H9 (cell line): ENCODE measurements around the gene PTX3. TPM values are rescaled to one million over a fixed set of nuclear protein-coding genes. Genes with fewer than 3 reads are reported as not detected.

Experiments
- DNase-seq: peaks from one replicate; pipeline ENCODE4 v3.0.0-alpha.2; 2017
- H2AFZ ChIP-seq: one replicate; pipeline ENCODE4 v1.6.1; 2013; ENCODE audit warnings: mild to moderate bottlenecking, low read length, control low read depth, moderate library complexity
- H2AK5ac ChIP-seq: 2 replicates; pipeline ENCODE4 v1.6.1; 2013; ENCODE audit warnings: low read length, control low read depth, mixed read lengths; ENCODE audit not compliant: insufficient read length
- H2BK120ac ChIP-seq: one replicate; pipeline ENCODE4 v1.6.1; 2013; ENCODE audit warnings: low read depth, mild to moderate bottlenecking, low read length, control low read depth, inconsistent platforms; ENCODE audit not compliant: poor library complexity, severe bottlenecking
- H2BK12ac ChIP-seq: 2 replicates; pipeline ENCODE4 v1.6.1; 2013; ENCODE audit warnings: low read length, control low read depth, mixed read lengths, low read depth; ENCODE audit not compliant: insufficient read length
- H2BK15ac ChIP-seq: 2 replicates; pipeline ENCODE4 v1.6.1; 2013; ENCODE audit warnings: low read depth, low read length, control low read depth
- H2BK20ac ChIP-seq: one replicate; pipeline ENCODE4 v1.6.1; 2013; ENCODE audit warnings: low read depth, mild to moderate bottlenecking, low read length, control low read depth, inconsistent platforms; ENCODE audit not compliant: poor library complexity, severe bottlenecking
- H2BK5ac ChIP-seq: 2 replicates; pipeline ENCODE4 v1.6.1; 2013; ENCODE audit warnings: low read length, control low read depth, mixed read lengths; ENCODE audit not compliant: insufficient read length
- H3K14ac ChIP-seq: 2 replicates; pipeline ENCODE4 v1.6.1; 2013; ENCODE audit warnings: low read length, control low read depth; ENCODE audit not compliant: insufficient read depth
- H3K18ac ChIP-seq: 2 replicates; pipeline ENCODE4 v1.6.1; 2013; ENCODE audit warnings: low read depth, mild to moderate bottlenecking, mixed read lengths, low read length, control low read depth; ENCODE audit not compliant: insufficient read length
- H3K23ac ChIP-seq: 2 replicates; pipeline ENCODE4 v1.6.1; 2013; ENCODE audit warnings: low read length, control low read depth, mixed read lengths, low read depth; ENCODE audit not compliant: insufficient read length
- H3K23me2 ChIP-seq: 2 replicates; pipeline ENCODE4 v1.6.1; 2013; ENCODE audit warnings: low read depth, mild to moderate bottlenecking, mixed read lengths, low read length, control low read depth; ENCODE audit not compliant: insufficient read length, poor library complexity, severe bottlenecking
- H3K27ac ChIP-seq: 2 replicates; pipeline ENCODE4 v1.5.1; 2013; ENCODE audit warnings: low read length, control low read depth, mixed read lengths, low read depth; ENCODE audit not compliant: insufficient read length
- H3K27me3 ChIP-seq: 2 replicates; pipeline ENCODE4 v1.6.1; 2013; ENCODE audit warnings: low read length, control low read depth, inconsistent platforms; ENCODE audit not compliant: insufficient read depth
- H3K4ac ChIP-seq: 2 replicates; pipeline ENCODE4 v1.6.1; 2013; ENCODE audit warnings: low read depth, mild to moderate bottlenecking, control low read depth, inconsistent platforms, low read length, moderate library complexity
- H3K4me1 ChIP-seq: 2 replicates; pipeline ENCODE4 v1.6.1; 2013; ENCODE audit warnings: low read length, control low read depth, inconsistent platforms; ENCODE audit not compliant: insufficient read depth
- H3K4me2 ChIP-seq: 2 replicates; pipeline ENCODE4 v1.6.1; 2013; ENCODE audit warnings: low read length, control low read depth, mixed read lengths; ENCODE audit not compliant: insufficient read length, insufficient read depth
- H3K56ac ChIP-seq: 2 replicates; pipeline ENCODE4 v1.6.1; 2013; ENCODE audit warnings: low read depth, mild to moderate bottlenecking, mixed read lengths, low read length, control low read depth; ENCODE audit not compliant: insufficient read length
- H3K79me1 ChIP-seq: 2 replicates; pipeline ENCODE4 v1.6.1; 2013; ENCODE audit warnings: low read depth, mild to moderate bottlenecking, moderate library complexity, low read length, control low read depth, inconsistent platforms; ENCODE audit not compliant: insufficient read depth, poor library complexity, severe bottlenecking
- H3K79me2 ChIP-seq: 2 replicates; pipeline ENCODE4 v1.6.1; 2013; ENCODE audit warnings: low read length, control low read depth, inconsistent platforms; ENCODE audit not compliant: insufficient read depth
- H3K9ac ChIP-seq: 2 replicates; pipeline ENCODE4 v1.6.1; 2013; ENCODE audit warnings: low read length, control low read depth, mixed read lengths; ENCODE audit not compliant: insufficient read length; ENCODE audit errors: extremely low read depth
- H3K9me3 ChIP-seq: one replicate; pipeline ENCODE4 v1.6.1; 2013; ENCODE audit warnings: low read depth, low read length, inconsistent platforms; ENCODE audit not compliant: control insufficient read depth
- H3T11ph ChIP-seq: one replicate; pipeline ENCODE4 v1.6.1; 2013; ENCODE audit warnings: mild to moderate bottlenecking, low read length, control low read depth, inconsistent platforms
- H4K20me1 ChIP-seq: one replicate; pipeline ENCODE4 v1.6.1; 2013; ENCODE audit not compliant: control insufficient read depth, insufficient read length, insufficient read depth
- H4K5ac ChIP-seq: 2 replicates; pipeline ENCODE4 v1.6.1; 2013; ENCODE audit warnings: low read depth, mild to moderate bottlenecking, mixed read lengths, low read length, control low read depth; ENCODE audit not compliant: insufficient read length
- H4K8ac ChIP-seq: replicated peaks from 2 replicates; pipeline ENCODE4 v1.6.1; 2013; ENCODE audit warnings: low read length, control low read depth, mixed read lengths, low read depth; ENCODE audit not compliant: insufficient read length
- H4K91ac ChIP-seq: 2 replicates; pipeline ENCODE4 v1.6.1; 2013; ENCODE audit warnings: low read depth, mild to moderate bottlenecking, moderate library complexity, mixed read lengths, low read length, control low read depth; ENCODE audit not compliant: insufficient read length
- H3K27ac Mint-ChIP-seq, 3 experiments: 2 replicates in 2 of 3; 3 replicates in 1 of 3; pipeline ENCODE4 v1.8.0; 2020 to 2021; ENCODE audit warnings: mixed read lengths in 3 of 3, mild to moderate bottlenecking in 1 of 3, moderate library complexity in 1 of 3
- H3K27me3 Mint-ChIP-seq: 2 replicates; pipeline ENCODE4 v1.8.0; 2021; ENCODE audit warnings: low read depth, mild to moderate bottlenecking, moderate library complexity, mixed read lengths
- H3K36me3 Mint-ChIP-seq, 3 experiments: 2 replicates in 2 of 3; 3 replicates in 1 of 3; pipeline ENCODE4 v1.8.0; 2020 to 2021; ENCODE audit warnings: low read depth in 3 of 3, mixed read lengths in 3 of 3; ENCODE audit not compliant: insufficient read depth in 1 of 3
- H3K4me1 Mint-ChIP-seq, 2 experiments: 2 replicates each; pipeline ENCODE4 v1.8.0; 2020; ENCODE audit warnings: mixed read lengths in 2 of 2
- H3K4me3 Mint-ChIP-seq, 2 experiments: 2 replicates in 1 of 2; 3 replicates in 1 of 2; pipeline ENCODE4 v1.8.0; 2020 to 2021; ENCODE audit warnings: mild to moderate bottlenecking in 2 of 2, mixed read lengths in 2 of 2, moderate library complexity in 1 of 2
- H3K9me3 Mint-ChIP-seq, 2 experiments: 2 replicates in 1 of 2; 3 replicates in 1 of 2; pipeline ENCODE4 v1.8.0; 2020; ENCODE audit warnings: mild to moderate bottlenecking in 2 of 2, mixed read lengths in 2 of 2, moderate library complexity in 1 of 2
- CTCF ChIP-seq: fragments of 200-600 bp; sonication (generic); conservative IDR thresholded peaks from 3 replicates; pipeline ENCODE4 v1.8.0; 2021; ENCODE audit warnings: antibody characterized with exemption, mild to moderate bottlenecking
- WGBS: extraction: QIAGEN DNeasy Blood & Tissue Kit; methylation state at CpG from one replicate; pipeline ENCODE4 v1.1.7; 2013; ENCODE audit warnings: missing lambda C conversion rate, low lambda C conversion rate, mixed read lengths; ENCODE audit not compliant: insufficient read length; ENCODE audit errors: extremely low coverage; 5-methylcytosine and 5-hydroxymethylcytosine counted together
- total RNA-seq: library from RNA; stranded (reverse); gene quantifications from 2 replicates; pipeline ENCODE4 v1.2.1, GENCODE V29; 2021

Gene PTX3
- total RNA-seq, 1 experiment from 2014 or later: 0.11 TPM

- WGBS: no CpG with 5 or more reads among the region's 1 CpG
Observed at GRCh38 chr3:157475921-157476414, 39.3 kb downstream of the PTX3 start.

More at GRCh38 chr3:157475921-157476414, 39.3 kb downstream of the PTX3 start:
- Histone ChIP-seq H2BK120ac (no peak overlapping the region), H4K20me1 (no peaks in the 10 kb centered on the region), H3K4me2 (no peak overlapping the region), H3K79me1 (no peaks in the 10 kb centered on the region), H3K18ac (no peak overlapping the region), H3K56ac (no peak overlapping the region), H3K14ac (no peak overlapping the region), H2BK20ac (no peak overlapping the region), H2AK5ac (no peak overlapping the region), H3K27me3 (no peaks in the 10 kb centered on the region), H3K9ac (no peak overlapping the region), H2AFZ (no peak overlapping the region), H2BK12ac (no peak overlapping the region), H3K27ac (no peak overlapping the region), H4K91ac (no peak overlapping the region), H3K23me2 (no peaks in the 10 kb centered on the region), H4K5ac (no peak overlapping the region), H3K23ac (no peak overlapping the region), H3K9me3 (no peaks in the 10 kb centered on the region), H3T11ph (no peak overlapping the region), H3K4me1 (no peaks in the 10 kb centered on the region), H2BK5ac (no peak overlapping the region), H2BK15ac (no peak overlapping the region), H4K8ac (no peak overlapping the region), H3K4ac (no peak overlapping the region), H3K79me2 (no peaks in the 10 kb centered on the region)
- H3K27ac Mint-ChIP-seq: no peak overlapping the region
- no peaks in the 10 kb centered on the region for H3K27me3 Mint-ChIP-seq
- peaks cover 0 to 7% of the 10 kb centered on the region in 2 experiments; a peak in 1 of 5 replicates for H3K9me3 Mint-ChIP-seq
- H3K4me1 Mint-ChIP-seq: peaks cover 10 to 11% of the 10 kb centered on the region in 2 experiments
- TF ChIP-seq CTCF: no peak
- no peaks in the 10 kb centered on the region; a peak in 1 of 7 replicates for H3K36me3 Mint-ChIP-seq
- DNase-seq: no peak
- H3K4me3 Mint-ChIP-seq: no peak overlapping the region
